Measurements from ENCODE around the gene GRPR. TPM values are rescaled to one million over a fixed set of nuclear protein-coding genes. Genes with fewer than 3 reads are reported as not detected.

Gene GRPR
- total and polyA plus RNA-seq, 4 donors = 0.06 to 0.25 (median 0.20) TPM; not detected in 1

DNA sequence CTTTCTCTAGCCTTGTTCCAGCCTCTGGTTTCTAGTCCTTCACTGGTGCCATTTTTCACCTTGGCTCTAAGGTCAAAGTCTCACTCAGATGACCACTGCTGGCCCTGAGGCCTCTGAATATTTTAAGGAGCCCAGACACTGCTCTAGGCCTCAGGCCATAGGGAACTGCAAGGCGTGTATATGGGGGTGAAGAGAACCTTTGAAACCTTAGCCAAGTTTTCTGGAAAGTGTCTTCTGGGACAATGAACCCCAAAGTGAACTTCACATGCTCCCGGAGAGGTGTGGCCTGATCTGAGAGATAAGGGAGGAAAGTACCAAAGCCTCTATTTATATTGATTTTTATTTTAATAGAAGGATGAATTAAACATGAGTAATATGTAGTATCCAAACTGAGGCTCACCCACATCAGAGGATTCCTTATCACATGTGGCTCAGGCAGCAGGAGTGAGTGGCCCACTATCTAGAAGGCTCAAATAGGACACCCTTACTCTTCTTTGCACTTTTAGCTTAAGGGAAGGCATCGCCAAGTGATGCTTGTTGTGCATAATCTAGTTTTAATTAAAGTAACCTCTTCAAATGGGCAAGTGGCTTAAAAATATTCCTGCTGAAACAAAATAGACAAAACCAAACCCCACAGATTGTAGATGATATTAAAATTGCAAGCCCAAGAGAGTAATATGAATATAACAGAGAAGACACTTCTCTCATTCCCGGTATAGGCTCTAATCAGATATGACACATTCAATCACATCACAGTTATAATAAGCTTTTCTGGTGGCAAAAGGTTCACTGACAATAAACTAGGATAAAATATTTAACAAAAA lies 18.3 kb downstream of the GRPR start:
- WGBS, 2 donors = 84 to 96% methylated on average over 4 of the region's 4 CpGs

GRCh38 chrX:16142246-16142558 lies 18.8 kb downstream of the GRPR start:
- H3K4me1 ChIP-seq (ENCODE audit: control insufficient read depth in 5 of 5, insufficient read depth in 5 of 5, low read length in 5 of 5) = peaks cover 0 to 1% (median 0%) of the 10 kb centered on the region in 5 donors
- H3K27me3 ChIP-seq (ENCODE audit: control insufficient read depth in 3 of 3, insufficient read depth in 3 of 3, low read length in 2 of 3) = peaks cover 0 to 35% (median 15%) of the 10 kb centered on the region in 3 donors
- H3K9me3 ChIP-seq (ENCODE audit: control insufficient read depth in 4 of 4, insufficient read depth in 3 of 4, low read length in 3 of 4) = no peaks in the 10 kb centered on the region
- no peaks in the 10 kb centered on the region for H3K36me3 ChIP-seq (ENCODE audit: control insufficient read depth in 4 of 4, insufficient read depth in 4 of 4, low read length in 4 of 4)
- TF ChIP-seq CTCF (IDR thresholded peaks at IDR 0.05; ENCODE audit: control extremely low read depth, extremely low read depth) = no peak
- no peak for ATAC-seq (ENCODE audit: insufficient read depth, low FRiP score)
- no peak overlapping the region for H3K4me3 ChIP-seq
- DNase-seq = no peak
- no peak overlapping the region for H3K9ac ChIP-seq (ENCODE audit: insufficient read depth in 1 of 2, low read length in 2 of 2)
- no peak overlapping the region for H3K27ac ChIP-seq (ENCODE audit: low read depth in 1 of 2, low read length in 1 of 2)

More for the DNA sequence above, 18.3 kb downstream of the GRPR start:
- Histone ChIP-seq H3K27ac (ENCODE audit: low read depth in 1 of 2, low read length in 1 of 2) (no peak overlapping the region), H3K36me3 (ENCODE audit: control insufficient read depth in 4 of 4, insufficient read depth in 4 of 4, low read length in 4 of 4) (no peaks in the 10 kb centered on the region), H3K4me1 (ENCODE audit: control insufficient read depth in 5 of 5, insufficient read depth in 5 of 5, low read length in 5 of 5) (peaks cover 0 to 1% (median 0%) of the 10 kb centered on the region in 5 donors), H3K9me3 (ENCODE audit: control insufficient read depth in 4 of 4, insufficient read depth in 3 of 4, low read length in 3 of 4) (no peaks in the 10 kb centered on the region), H3K4me3 (no peak overlapping the region), H3K27me3 (ENCODE audit: control insufficient read depth in 3 of 3, insufficient read depth in 3 of 3, low read length in 2 of 3) (peaks cover 0 to 34% (median 15%) of the 10 kb centered on the region in 3 donors), H3K9ac (ENCODE audit: insufficient read depth in 1 of 2, low read length in 2 of 2) (no peak overlapping the region)
- no peak for TF ChIP-seq CTCF (IDR thresholded peaks at IDR 0.05; ENCODE audit: control extremely low read depth, extremely low read depth)
- ATAC-seq (ENCODE audit: insufficient read depth, low FRiP score) (no peak), DNase-seq (no peak)

- ATAC-seq (ENCODE audit: insufficient read depth, low FRiP score) (no peak), DNase-seq (no peak)
- H3K9ac ChIP-seq (ENCODE audit: insufficient read depth in 1 of 2, low read length in 2 of 2) = no peak overlapping the region
- H3K9me3 ChIP-seq (ENCODE audit: control insufficient read depth in 4 of 4, insufficient read depth in 3 of 4, low read length in 3 of 4) = no peaks in the 10 kb centered on the region
- H3K4me3 ChIP-seq = no peak overlapping the region
- peaks cover 0 to 32% (median 11%) of the 10 kb centered on the region in 3 donors for H3K27me3 ChIP-seq (ENCODE audit: control insufficient read depth in 3 of 3, insufficient read depth in 3 of 3, low read length in 2 of 3)
- H3K4me1 ChIP-seq (ENCODE audit: control insufficient read depth in 5 of 5, insufficient read depth in 5 of 5, low read length in 5 of 5) = no peaks in the 10 kb centered on the region
- H3K36me3 ChIP-seq (ENCODE audit: control insufficient read depth in 4 of 4, insufficient read depth in 4 of 4, low read length in 4 of 4) = no peaks in the 10 kb centered on the region
- no peak overlapping the region for H3K27ac ChIP-seq (ENCODE audit: low read depth in 1 of 2, low read length in 1 of 2)
- TF ChIP-seq CTCF (IDR thresholded peaks at IDR 0.05; ENCODE audit: control extremely low read depth, extremely low read depth) = no peak
Measured at GRCh38 chrX:16143968-16144367, 20.6 kb downstream of the GRPR start.
